Forelimb muscle (tissue), 1 donor: ENCODE data around the gene ZNF20. TPM values are rescaled to one million over a fixed set of nuclear protein-coding genes. Genes with fewer than 3 reads are reported as not detected.
A peak's percentile ranks its signal among the peaks of the same experiment; 100 is the strongest.

Experiments
- DNase-seq: peaks from one replicate; pipeline ENCODE4 v3.0.0-alpha.2; 2013; ENCODE audit warnings: low read depth
- polyA plus RNA-seq: library from polyadenylated mRNA; unstranded; fragments of 120-200 nt; gene quantifications from one replicate; pipeline ENCODE4 v1.2.1, GENCODE V29; 2013; ENCODE audit not compliant: insufficient read length

ZNF20 gene
- polyA plus RNA-seq = 2.1 TPM

- peak; percentile 88 for DNase-seq
Observed at GRCh38 chr19:12139885-12140544, at the start of gene ZNF20. Gene ZNF20, minus strand, starts transcription at chr19:12140350. Its CDS starts 168 bp downstream, at chr19:12140182.

GRCh38 chr19:12187625-12188024 lies 47.5 kb upstream of the ZNF20 start:
- DNase-seq = no peak

DNA sequence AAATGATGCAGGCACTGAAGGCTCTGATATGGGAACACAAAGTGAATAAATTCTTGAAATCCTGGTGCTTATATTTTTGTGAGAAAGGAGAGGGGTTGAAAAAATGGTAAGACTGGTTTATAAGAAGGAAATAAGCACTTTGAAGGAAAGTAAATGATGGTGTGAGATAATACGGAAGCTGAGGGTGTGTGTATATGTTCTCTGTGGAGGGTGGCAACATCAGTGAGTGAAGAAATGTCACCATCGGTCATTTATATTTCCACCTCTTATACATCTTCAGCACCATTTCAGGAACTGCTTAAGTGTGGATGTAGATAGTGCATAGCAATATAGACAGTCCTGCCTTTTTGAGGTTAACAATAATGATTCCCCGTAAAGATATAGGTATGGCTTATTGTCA lies 40.2 kb upstream of the ZNF20 start:
- no peak for DNase-seq

DNA sequence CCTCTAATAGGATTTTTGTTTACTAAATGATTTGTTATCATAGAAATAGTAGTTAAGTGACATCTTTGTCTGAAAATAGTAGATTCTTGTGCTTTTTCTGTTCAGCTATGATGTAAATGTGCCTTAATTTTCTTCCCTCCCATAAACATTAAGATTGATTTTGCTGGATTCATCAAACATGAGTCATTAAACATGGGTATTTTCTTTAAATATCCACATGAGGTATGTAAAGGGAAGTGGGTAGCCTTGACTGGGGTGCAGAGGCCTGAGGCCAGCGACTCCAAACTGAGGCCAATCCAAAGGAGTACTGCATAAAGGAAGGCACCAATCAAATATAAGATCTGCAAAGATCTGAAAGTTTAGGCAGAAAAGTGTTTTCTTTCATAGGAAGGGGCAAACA lies 26.5 kb upstream of the ZNF20 start:
- DNase-seq = no peak

DNA sequence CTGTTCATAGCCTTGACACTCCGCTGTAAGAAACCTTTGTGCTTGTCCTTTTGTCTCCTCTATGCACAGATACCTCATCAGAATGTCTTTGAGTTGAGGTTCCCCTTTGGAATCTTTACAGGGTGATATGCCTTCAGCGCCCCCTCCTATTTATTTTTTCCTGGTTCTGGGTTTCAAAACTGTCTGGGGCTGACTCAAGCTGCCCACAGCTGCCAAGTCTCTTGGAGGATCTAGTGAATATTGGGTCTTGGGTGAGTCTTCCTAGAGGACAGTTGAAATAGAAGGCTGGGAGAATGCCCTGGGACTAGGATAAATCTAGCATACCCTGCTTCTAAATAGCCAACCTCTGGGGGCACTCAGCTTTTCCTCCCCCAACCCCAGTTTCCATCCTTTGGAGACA lies 23.7 kb upstream of the ZNF20 start:
- no peak for DNase-seq

DNA sequence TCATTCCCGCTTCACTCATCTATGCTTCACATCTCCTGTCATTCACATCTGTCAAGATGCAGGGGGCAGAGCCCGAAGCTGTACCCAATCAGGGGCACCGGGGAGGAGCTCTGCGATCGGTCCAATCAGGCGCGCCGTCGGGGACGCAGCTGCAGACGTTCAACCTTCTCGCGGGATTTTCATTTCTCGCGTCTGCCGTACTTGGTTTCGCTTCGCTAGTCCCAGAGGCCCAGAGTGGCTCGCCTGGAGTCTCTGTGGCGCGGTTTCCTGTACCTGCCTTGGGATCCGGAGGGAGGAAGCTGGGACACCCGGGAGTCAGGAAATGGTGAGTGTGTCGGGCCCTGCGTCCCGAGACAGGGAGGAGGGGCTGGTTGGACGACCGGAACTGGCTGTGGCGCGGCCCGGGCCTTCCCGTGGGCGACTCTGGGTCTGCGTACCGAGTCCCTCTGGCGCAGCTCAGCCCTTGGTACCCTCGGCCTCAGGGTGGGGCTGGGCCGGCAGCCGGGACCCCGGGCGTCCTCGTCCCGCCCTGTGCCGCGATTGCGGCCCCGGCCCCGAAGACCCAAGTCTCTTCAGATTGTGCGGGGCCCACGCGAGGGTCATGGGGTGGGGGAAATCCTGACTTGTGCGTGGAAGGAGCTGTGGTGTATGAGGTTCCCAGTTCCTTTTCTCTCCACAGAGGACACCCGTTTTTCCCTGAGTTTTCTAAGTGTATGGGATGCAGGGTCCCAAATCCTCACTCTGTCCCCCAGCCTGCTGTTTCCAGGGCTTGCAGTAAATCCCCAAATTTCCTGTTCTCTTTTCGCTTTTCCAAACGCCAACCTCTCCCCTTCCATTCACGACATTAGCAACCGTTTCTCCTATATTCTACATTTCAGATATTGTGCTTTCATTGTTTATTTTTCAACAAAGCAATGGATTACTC lies 23.0 kb upstream of the ZNF20 start, which contains the start of gene ZNF136:
Gene ZNF136, plus strand, starts transcription at position 215 of the 925 bp plus-strand sequence. Its CDS starts 108 bp downstream, at position 323.
- DNase-seq = peak; percentile 92

GRCh38 chr19:12162513-12162881 lies 22.3 kb upstream of the ZNF20 start:
- no peak for DNase-seq

- no peak for DNase-seq
Observed at GRCh38 chr19:12159773-12160414, 19.7 kb upstream of the ZNF20 start.

- peak; percentile 49 for DNase-seq
Observed at GRCh38 chr19:12156223-12157058, 16.3 kb upstream of the ZNF20 start, which contains the start of gene ZNF625. Gene ZNF625, minus strand, starts transcription at chr19:12156734. Its CDS starts 176 bp downstream, at chr19:12156558.

- no peak for DNase-seq
Observed at GRCh38 chr19:12155324-12155860, 15.2 kb upstream of the ZNF20 start.

DNA sequence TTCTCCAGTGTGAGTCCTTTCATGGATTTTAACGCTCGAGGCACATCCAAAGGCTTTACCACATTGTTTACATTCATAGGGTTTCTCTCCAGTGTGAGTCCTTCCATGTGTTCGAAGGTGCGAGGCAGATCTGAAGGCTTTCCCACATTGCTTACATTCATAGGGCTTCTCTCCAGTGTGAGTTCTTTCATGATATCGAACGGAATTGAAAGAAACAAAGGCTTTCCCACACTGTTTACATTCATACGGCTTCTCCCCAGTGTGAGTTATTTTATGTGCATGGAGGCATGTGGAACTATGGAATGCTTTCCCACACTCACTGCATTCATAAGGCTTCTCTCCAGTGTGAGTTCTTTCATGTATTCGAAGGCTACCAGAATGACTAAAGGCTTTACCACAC lies 5.2 kb upstream of the ZNF20 start:
- DNase-seq = no peak

DNA sequence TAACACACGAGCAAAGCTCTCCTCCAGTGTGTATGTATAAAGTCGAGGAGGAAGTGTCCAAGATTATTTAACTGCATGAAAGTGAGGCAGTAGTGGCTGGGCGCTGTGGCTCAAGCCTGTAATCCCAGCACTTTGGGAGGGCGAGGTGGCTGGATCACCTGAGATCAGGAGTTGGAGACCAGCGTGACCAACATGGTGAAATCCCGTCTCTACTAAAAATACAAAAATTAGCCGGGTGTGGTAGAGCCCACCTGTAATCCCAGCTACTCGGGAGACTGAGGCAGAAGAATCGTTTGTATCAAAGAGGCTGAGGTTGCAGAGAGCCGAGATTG lies 1.2 kb upstream of the ZNF20 start:
- DNase-seq = no peak

- DNase-seq = peak; percentile 62
Observed at GRCh38 chr19:12140545-12141404, 625 bp upstream of the ZNF20 start.

DNA sequence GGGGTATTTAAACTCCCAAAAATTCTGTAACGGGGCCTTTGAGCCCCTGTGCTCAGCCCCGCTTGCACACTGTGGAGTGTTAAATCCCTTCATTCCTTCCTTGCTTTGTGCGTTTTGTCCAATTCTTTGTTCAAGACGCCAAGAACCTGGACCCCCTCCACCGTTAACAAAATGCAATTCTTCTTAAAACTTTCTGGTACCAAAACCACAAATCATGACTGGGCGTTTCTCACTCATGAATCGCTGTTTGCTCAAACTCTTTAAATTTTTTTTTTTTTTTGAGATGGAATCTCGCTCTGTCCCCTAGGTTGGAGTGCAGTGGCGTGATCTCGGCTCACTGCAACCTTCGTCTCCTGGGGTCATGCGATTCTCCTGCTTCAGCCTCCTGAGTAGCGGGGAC lies 881 bp downstream of the ZNF20 start:
- DNase-seq = no peak

GRCh38 chr19:12137221-12137940 lies 2.8 kb downstream of the ZNF20 start:
- no peak for DNase-seq

DNA sequence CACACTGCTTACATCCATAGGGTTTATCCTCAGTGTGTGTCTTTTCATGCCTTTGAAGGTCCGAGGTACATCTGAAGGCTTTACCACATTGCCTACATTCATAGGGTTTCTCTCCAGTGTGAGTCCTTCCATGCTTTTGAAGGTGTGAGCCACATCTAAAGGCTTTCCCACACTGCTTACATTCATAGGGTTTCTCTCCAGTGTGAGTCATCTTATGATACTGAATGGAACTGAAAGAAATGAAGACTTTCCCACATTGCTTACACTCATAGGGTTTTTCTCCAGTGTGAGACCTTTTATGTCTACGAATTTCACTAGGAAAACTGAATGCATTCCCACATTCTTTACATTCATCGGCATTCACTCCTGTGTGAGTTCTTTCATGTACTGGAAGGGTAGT lies 7.1 kb downstream of the ZNF20 start:
- DNase-seq = no peak

GRCh38 chr19:12126707-12127106 lies 13.4 kb downstream of the ZNF20 start:
- no peak for DNase-seq

DNA sequence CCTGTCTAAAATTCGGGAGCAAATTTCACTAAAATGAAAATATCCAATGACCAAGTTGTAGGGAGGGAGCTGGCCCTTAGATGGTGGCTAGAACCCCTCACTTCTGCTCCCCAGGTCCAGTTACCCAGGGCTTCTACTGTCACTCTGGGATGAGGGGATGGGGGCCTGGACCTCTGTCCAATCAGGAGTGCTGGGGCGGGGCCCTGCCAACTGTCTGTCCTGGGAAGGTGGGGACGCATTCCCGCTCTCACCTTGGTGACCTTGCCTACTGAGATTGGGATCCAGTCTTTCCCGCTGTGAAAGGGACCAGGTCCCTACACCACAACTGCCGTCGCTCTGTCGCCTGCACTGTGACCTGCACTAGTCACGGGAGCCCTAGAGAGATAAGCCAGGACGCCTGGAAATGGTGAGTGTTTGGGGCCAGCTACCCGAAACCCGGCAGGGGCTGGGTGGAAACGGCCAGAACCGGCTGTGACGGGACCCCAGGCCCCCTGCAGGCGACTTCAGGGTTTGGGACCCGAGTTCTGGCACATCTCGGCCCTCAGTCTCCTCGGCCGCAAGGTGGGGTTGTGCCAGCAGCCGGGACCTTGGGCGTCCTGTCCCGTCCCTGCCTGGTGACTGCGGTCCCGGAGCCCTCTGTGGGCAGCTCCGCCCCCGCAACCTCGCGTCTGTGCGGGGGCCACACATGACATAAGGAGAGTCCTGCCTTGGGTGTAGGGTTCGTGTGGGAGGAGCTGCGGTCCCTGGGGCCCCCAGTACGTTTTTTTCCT lies 22.8 kb downstream of the ZNF20 start:
- no peak for DNase-seq

DNA sequence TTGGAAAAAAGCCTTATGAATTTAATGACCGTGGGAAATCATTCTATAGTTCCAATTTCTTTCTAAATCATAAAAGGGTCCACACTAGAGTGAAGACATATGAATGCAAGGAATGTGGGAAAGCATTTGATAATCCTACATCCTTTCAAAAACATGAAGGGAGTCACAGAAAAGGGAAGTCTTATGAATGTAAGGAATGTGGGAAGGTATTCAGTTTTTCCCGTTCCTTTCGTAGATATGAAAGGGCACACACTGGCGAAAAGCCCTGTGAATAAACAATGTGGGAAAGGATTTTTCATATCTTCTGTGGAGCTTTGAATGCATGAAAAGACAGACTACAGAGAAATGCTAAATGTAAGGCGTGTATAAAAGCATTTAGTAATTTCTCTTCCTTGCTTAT lies 27.0 kb downstream of the ZNF20 start:
- DNase-seq = no peak
